ENCODE results near the gene MINPP1. TPM values are rescaled to one million over a fixed set of nuclear protein-coding genes. Genes with fewer than 3 reads are reported as not detected.
A peak's percentile ranks its signal among the peaks of the same experiment; 100 is the strongest.

Gene MINPP1
- total RNA-seq, 4 donors from 2014 or later: 9.7 to 20.1 (median 10.1) TPM

DNA sequence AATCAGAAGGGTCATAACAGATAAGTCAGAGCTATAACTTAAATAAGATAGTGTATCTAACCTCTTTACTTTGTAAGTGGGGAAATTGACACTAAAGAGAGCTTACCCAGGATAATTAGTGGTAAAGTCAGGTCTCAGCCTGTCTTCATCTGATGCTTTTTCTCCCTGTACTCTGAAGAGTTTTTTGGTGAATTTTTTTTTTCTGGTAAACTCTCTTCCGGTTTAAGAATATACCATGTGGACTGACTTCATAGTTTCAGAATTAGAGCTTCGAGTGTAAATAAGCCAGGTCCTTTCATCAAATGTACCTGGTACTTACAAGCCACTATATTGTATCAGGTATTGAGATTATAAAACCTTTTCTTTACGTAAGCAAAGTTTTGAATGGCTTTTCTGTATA is 6.8 kb downstream of the MINPP1 start:
- TF ChIP-seq POLR2AphosphoS5 (IDR thresholded peaks at IDR 0.05): no peak
- TF ChIP-seq, protein P1, sequence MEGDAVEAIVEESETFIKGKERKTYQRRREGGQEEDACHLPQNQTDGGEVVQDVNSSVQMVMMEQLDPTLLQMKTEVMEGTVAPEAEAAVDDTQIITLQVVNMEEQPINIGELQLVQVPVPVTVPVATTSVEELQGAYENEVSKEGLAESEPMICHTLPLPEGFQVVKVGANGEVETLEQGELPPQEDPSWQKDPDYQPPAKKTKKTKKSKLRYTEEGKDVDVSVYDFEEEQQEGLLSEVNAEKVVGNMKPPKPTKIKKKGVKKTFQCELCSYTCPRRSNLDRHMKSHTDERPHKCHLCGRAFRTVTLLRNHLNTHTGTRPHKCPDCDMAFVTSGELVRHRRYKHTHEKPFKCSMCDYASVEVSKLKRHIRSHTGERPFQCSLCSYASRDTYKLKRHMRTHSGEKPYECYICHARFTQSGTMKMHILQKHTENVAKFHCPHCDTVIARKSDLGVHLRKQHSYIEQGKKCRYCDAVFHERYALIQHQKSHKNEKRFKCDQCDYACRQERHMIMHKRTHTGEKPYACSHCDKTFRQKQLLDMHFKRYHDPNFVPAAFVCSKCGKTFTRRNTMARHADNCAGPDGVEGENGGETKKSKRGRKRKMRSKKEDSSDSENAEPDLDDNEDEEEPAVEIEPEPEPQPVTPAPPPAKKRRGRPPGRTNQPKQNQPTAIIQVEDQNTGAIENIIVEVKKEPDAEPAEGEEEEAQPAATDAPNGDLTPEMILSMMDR (IDR thresholded peaks at IDR 0.05): no peak
- TF ChIP-seq EP300 (IDR thresholded peaks at IDR 0.05): no peak
- no peak for TF ChIP-seq POLR2A (IDR thresholded peaks at IDR 0.05)
- no peak for ATAC-seq
- Histone ChIP-seq H3K4me3 (no peak overlapping the region), H3K9me3 (no peaks in the 10 kb centered on the region), H3K27ac (no peak overlapping the region), H3K4me1 (peaks cover under 1 to 16% (median 1%) of the 10 kb centered on the region in 3 donors), H3K36me3 (peaks cover 0 to 69% of the 10 kb centered on the region in 2 donors), H3K27me3 (no peaks in the 10 kb centered on the region)
- WGBS, 2 donors (ENCODE audit: low coverage in 1 of 2): 80 to 100% methylated on average over 2 to 3 of the region's 3 CpGs

DNA sequence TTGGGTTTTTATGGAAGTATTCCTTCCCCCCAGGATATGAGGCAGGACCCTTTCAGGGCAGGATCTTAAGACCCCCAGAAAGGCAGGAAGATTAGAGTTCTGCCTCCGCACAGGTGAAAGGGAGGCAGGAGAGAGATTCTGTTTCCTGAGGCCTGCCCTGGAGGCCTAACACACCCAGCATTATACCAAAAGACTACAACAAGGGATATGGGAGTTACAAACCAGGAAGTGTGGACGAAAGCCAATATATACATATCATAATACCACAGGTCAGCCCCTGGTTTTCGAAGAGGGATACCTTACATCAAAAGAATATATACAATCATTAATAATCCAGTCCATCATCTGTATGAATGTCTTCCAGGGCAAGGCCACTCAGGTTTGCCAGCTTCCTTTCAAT is 14.2 kb downstream of the MINPP1 start:
- Histone ChIP-seq H3K9me3 (no peaks in the 10 kb centered on the region), H3K4me3 (no peak overlapping the region), H3K27ac (no peak overlapping the region), H3K27me3 (no peaks in the 10 kb centered on the region), H3K36me3 (peaks cover 0 to 74% of the 10 kb centered on the region in 2 donors), H3K4me1 (peaks cover 0 to 5% (median under 1%) of the 10 kb centered on the region in 3 donors)
- TF ChIP-seq, protein P1 (IDR thresholded peaks at IDR 0.05): no peak
- TF ChIP-seq POLR2A (IDR thresholded peaks at IDR 0.05) (no peak), POLR2AphosphoS5 (IDR thresholded peaks at IDR 0.05) (no peak), EP300 (IDR thresholded peaks at IDR 0.05) (no peak)
- WGBS, 2 donors (ENCODE audit: low coverage in 1 of 2): 38 to 67% methylated on average over 2 of the region's 3 CpGs
- no peak for ATAC-seq

DNA sequence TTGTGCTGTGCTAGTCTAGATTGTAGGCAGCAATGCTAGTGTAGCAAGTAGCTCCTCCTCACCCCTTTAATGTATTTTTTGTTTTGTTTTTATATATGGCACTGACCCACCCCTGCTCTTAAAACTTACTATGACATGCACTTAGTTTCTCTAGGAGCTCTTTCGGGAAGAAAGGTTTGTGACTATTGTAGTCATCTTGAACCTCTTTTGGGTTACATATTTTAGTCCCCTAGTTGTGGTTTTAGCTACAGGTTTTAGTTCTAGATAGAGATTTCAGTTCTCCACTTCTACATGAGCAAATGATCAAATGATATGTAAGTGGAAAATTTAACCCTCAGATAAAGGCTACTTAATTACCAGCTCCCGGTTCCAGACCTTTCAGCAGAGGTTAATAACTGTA is 14.9 kb downstream of the MINPP1 start:
- Histone ChIP-seq H3K27ac (no peak overlapping the region), H3K9me3 (no peaks in the 10 kb centered on the region), H3K4me1 (peaks cover 0 to 9% (median 5%) of the 10 kb centered on the region in 3 donors), H3K27me3 (no peaks in the 10 kb centered on the region), H3K36me3 (peaks cover 0 to 68% of the 10 kb centered on the region in 2 donors), H3K4me3 (no peak overlapping the region)
- 93% methylated on average over 2 of the region's 2 CpGs for WGBS, 2 donors (ENCODE audit: low coverage in 1 of 2)
- TF ChIP-seq EP300 (IDR thresholded peaks at IDR 0.05) (no peak), POLR2AphosphoS5 (IDR thresholded peaks at IDR 0.05) (no peak), POLR2A (IDR thresholded peaks at IDR 0.05) (no peak)
- TF ChIP-seq, protein P1 (IDR thresholded peaks at IDR 0.05): no peak
- ATAC-seq: no peak

DNA sequence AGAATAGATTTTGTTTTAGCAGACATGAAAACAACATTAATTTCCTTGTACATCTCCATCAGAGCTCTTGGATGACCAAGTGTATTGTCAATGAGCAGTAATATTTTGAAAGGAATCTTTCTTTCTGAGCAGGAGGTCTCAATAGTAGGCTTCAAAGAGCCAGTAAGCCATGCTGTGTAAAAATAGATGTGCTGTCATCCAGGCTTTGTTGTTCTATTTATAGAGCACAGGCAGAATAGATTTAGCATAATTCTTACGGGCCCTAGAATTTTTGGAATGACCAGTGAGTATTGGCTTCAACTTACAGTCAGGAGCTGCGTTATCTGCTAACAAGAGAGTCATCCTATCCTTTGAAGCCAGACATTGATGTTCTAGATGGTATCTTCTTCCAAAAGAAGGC is 19.0 kb downstream of the MINPP1 start:
- TF ChIP-seq EP300 (IDR thresholded peaks at IDR 0.05): no peak
- TF ChIP-seq, protein P1 (IDR thresholded peaks at IDR 0.05): no peak
- no peak for TF ChIP-seq POLR2AphosphoS5 (IDR thresholded peaks at IDR 0.05)
- TF ChIP-seq POLR2A (IDR thresholded peaks at IDR 0.05): no peak
- Histone ChIP-seq H3K36me3 (peaks cover 0 to 50% of the 10 kb centered on the region in 2 donors), H3K9me3 (no peaks in the 10 kb centered on the region), H3K4me3 (no peak overlapping the region), H3K27ac (peak overlapping the region in 1 of 4 donors; percentile 9), H3K4me1 (peaks cover 0 to 9% (median 5%) of the 10 kb centered on the region in 3 donors), H3K27me3 (no peaks in the 10 kb centered on the region)
- 26% methylated on average over 2 of the region's 2 CpGs; no CpG with 5 or more reads in 1 of the 2 donors for WGBS, 2 donors (ENCODE audit: low coverage in 1 of 2)
- ATAC-seq: no peak

DNA sequence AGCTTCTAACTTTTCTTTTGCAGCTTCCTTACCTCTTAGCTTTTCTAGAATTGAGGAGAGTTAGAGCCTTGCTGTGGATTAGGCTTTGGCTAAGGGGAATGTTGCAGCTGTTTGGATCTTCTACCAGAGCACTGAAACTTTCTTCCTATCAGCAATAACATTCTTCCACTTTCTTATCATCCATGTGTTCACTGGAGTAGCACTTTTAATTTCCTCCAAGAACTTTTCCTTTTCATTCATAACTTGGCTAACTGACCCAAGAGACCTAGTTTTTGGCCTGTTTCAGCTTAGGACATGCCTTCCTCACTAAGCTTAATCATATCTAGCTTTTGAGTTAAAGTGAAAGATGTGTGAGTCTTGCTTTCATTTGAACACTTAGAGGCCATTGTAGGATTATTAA is 19.6 kb downstream of the MINPP1 start:
- Histone ChIP-seq H3K4me1 (peaks cover 0 to 9% (median 5%) of the 10 kb centered on the region in 3 donors), H3K4me3 (no peak overlapping the region), H3K27me3 (no peaks in the 10 kb centered on the region), H3K9me3 (no peaks in the 10 kb centered on the region), H3K36me3 (peaks cover 0 to 44% of the 10 kb centered on the region in 2 donors), H3K27ac (peak overlapping the region in 1 of 4 donors; percentile 2)
- TF ChIP-seq, protein P1 (IDR thresholded peaks at IDR 0.05): no peak
- TF ChIP-seq POLR2A (IDR thresholded peaks at IDR 0.05) (no peak), EP300 (IDR thresholded peaks at IDR 0.05) (no peak), POLR2AphosphoS5 (IDR thresholded peaks at IDR 0.05) (no peak)
- ATAC-seq: no peak

Data from gastroesophageal sphincter (tissue), 4 donors.